Measurements from ENCODE around the gene SNED1.

- TF ChIP-seq RARB (CRISPR knock-in tag; IDR thresholded peaks at IDR 0.05) (no peak), CTCF (IDR thresholded peaks at IDR 0.05) (no peak), REST (IDR thresholded peaks at IDR 0.05) (no peak), FOSL2 (IDR thresholded peaks at IDR 0.05) (no peak), FOSL2 (CRISPR knock-in tag; IDR thresholded peaks at IDR 0.05) (no peak), POLR2AphosphoS2 (conservative IDR thresholded peaks at IDR 0.05; ENCODE audit: low read length) (no peak), POLR2A (IDR thresholded peaks at IDR 0.05; ENCODE audit: low read length) (no peak), PHF8 (IDR thresholded peaks at IDR 0.05; ENCODE audit: borderline replicate concordance, low read depth) (no peak), MYC (IDR thresholded peaks at IDR 0.05; ENCODE audit: borderline replicate concordance, low read length) (no peak), JUN (IDR thresholded peaks at IDR 0.05) (no peak), MAZ (IDR thresholded peaks at IDR 0.05; ENCODE audit: borderline replicate concordance, low read depth, low read length) (no peak), RAD21 (conservative IDR thresholded peaks at IDR 0.05 in 1 of 2, IDR thresholded peaks at IDR 0.05 in 1 of 2) (no peak)
Measured at GRCh38 chr2:240996161-240996833, 2.1 kb upstream of the SNED1 start.
